Activated T-cell treated with anti-CD3 and anti-CD28 coated beads, Interleukin-2, amount 50 U/mL, for 1 hour (primary cell): ENCODE results near the gene C1D.
"Not testable (repeated sequence)": the region's sequence is repeated elsewhere in the genome, so short reads cannot be mapped to it uniquely, and the experiment has no call there.

Experiments
- DNase-seq: peaks from one replicate; pipeline ENCODE4 v3.0.0-alpha.2; 2020

C1D gene

GRCh38 chr2:68062680-68063387 lies at the start of gene C1D:
C1D (minus strand) TSS chr2:68063004; CDS start chr2:68047310, 15,694 bp downstream.
- DNase-seq, result peak; percentile 95

GRCh38 chr2:68110102-68110501 lies 47.3 kb upstream of the C1D start:
- DNase-seq, result no peak

- DNase-seq, result no peak
These were observed 45.3 kb upstream of the C1D start for GRCh38 chr2:68108120-68108519.

GRCh38 chr2:68107475-68107874 lies 44.7 kb upstream of the C1D start:
- DNase-seq, result no peak

GRCh38 chr2:68104111-68104835 lies 41.5 kb upstream of the C1D start:
- no peak for DNase-seq

GRCh38 chr2:68103709-68104055 lies 40.9 kb upstream of the C1D start:
- no peak for DNase-seq

GRCh38 chr2:68103030-68103708 lies 40.4 kb upstream of the C1D start:
- no peak for DNase-seq

- DNase-seq, result no peak
These were observed 37.4 kb upstream of the C1D start for GRCh38 chr2:68100189-68100588.

GRCh38 chr2:68099260-68099659 lies 36.5 kb upstream of the C1D start:
- DNase-seq, result no peak

- no peak for DNase-seq
These were observed 35.5 kb upstream of the C1D start for GRCh38 chr2:68098291-68098797.

GRCh38 chr2:68094111-68094510 lies 31.3 kb upstream of the C1D start:
- DNase-seq, result no peak

GRCh38 chr2:68093634-68094033 lies 30.8 kb upstream of the C1D start:
- DNase-seq, result no peak

- no peak for DNase-seq
These were observed 28.7 kb upstream of the C1D start for GRCh38 chr2:68091439-68092034.

GRCh38 chr2:68089961-68090360 lies 27.2 kb upstream of the C1D start:
- no peak for DNase-seq

GRCh38 chr2:68088940-68089339 lies 26.1 kb upstream of the C1D start:
- DNase-seq, result no peak

GRCh38 chr2:68086166-68086565 lies 23.4 kb upstream of the C1D start:
- DNase-seq, result no peak

- no peak for DNase-seq
These were observed 20.5 kb upstream of the C1D start for GRCh38 chr2:68083346-68083745.

GRCh38 chr2:68074050-68074449 lies 11.2 kb upstream of the C1D start:
- no peak for DNase-seq

- DNase-seq, result not testable (repeated sequence)
These were observed 1.2 kb upstream of the C1D start for GRCh38 chr2:68063797-68064646.

GRCh38 chr2:68060652-68061051 lies 2.2 kb downstream of the C1D start:
- no peak for DNase-seq

GRCh38 chr2:68059784-68060525 lies 2.8 kb downstream of the C1D start:
- DNase-seq, result no peak
